ENCODE measurements around the gene IL17F.
A peak's percentile ranks its signal among the peaks of the same experiment; 100 is the strongest.

Gene IL17F

GRCh38 chr6:52244400-52244799, at the start of gene IL17F:
Gene IL17F (minus strand): TSS chr6:52244500. CDS start chr6:52244429, 71 bp downstream.
- no peaks in the 10 kb centered on the region for H3K4me1 ChIP-seq (ENCODE audit: control insufficient read depth, insufficient read depth, low read length)
- no peak within 1 kb of the TSS for H3K27ac ChIP-seq (ENCODE audit: low read depth, low read length)
- no peak within 1 kb of the TSS for H3K9ac ChIP-seq (ENCODE audit: low read length)
- no peaks in the 10 kb centered on the region for H3K9me3 ChIP-seq (ENCODE audit: control insufficient read depth, insufficient read depth, low read depth, low read length)
- H3K36me3 ChIP-seq (ENCODE audit: control insufficient read depth, insufficient read depth, low read length): no peaks in the 10 kb centered on the region
- no peaks in the 10 kb centered on the region for H3K27me3 ChIP-seq (ENCODE audit: control insufficient read depth, insufficient read depth, low read length)
- H3K4me3 ChIP-seq (ENCODE audit: low read depth, low read length): no peak within 1 kb of the TSS

GRCh38 chr6:52293067-52293466, 48.8 kb upstream of the IL17F start:
- Histone ChIP-seq H3K9me3 (ENCODE audit: control insufficient read depth, insufficient read depth, low read depth, low read length) (peaks cover 9% of the 10 kb centered on the region), H3K36me3 (ENCODE audit: control insufficient read depth, insufficient read depth, low read length) (no peaks in the 10 kb centered on the region), H3K27ac (ENCODE audit: low read depth, low read length) (no peak overlapping the region), H3K4me3 (ENCODE audit: low read depth, low read length) (no peak overlapping the region), H3K4me1 (ENCODE audit: control insufficient read depth, insufficient read depth, low read length) (no peaks in the 10 kb centered on the region), H3K9ac (ENCODE audit: low read length) (no peak overlapping the region), H3K27me3 (ENCODE audit: control insufficient read depth, insufficient read depth, low read length) (no peaks in the 10 kb centered on the region)

- H3K4me3 ChIP-seq (ENCODE audit: low read depth, low read length): no peak overlapping the region
- no peaks in the 10 kb centered on the region for H3K36me3 ChIP-seq (ENCODE audit: control insufficient read depth, insufficient read depth, low read length)
- 0 out of 2 replicates have a peak, but pooled peaks cover 7% of the 10 kb centered on the region for H3K4me1 ChIP-seq (ENCODE audit: control insufficient read depth, insufficient read depth, low read length)
- H3K9ac ChIP-seq (ENCODE audit: low read length): no peak overlapping the region
- no peaks in the 10 kb centered on the region for H3K9me3 ChIP-seq (ENCODE audit: control insufficient read depth, insufficient read depth, low read depth, low read length)
- no peaks in the 10 kb centered on the region for H3K27me3 ChIP-seq (ENCODE audit: control insufficient read depth, insufficient read depth, low read length)
- no peak overlapping the region for H3K27ac ChIP-seq (ENCODE audit: low read depth, low read length)
Measured at GRCh38 chr6:52288841-52289240, 44.5 kb upstream of the IL17F start.

GRCh38 chr6:52288216-52288615, 43.9 kb upstream of the IL17F start:
- Histone ChIP-seq H3K27ac (ENCODE audit: low read depth, low read length) (no peak overlapping the region), H3K4me1 (ENCODE audit: control insufficient read depth, insufficient read depth, low read length) (peaks cover 11% of the 10 kb centered on the region; the same call in 1 of the 2 replicates), H3K9me3 (ENCODE audit: control insufficient read depth, insufficient read depth, low read depth, low read length) (no peaks in the 10 kb centered on the region)

DNA sequence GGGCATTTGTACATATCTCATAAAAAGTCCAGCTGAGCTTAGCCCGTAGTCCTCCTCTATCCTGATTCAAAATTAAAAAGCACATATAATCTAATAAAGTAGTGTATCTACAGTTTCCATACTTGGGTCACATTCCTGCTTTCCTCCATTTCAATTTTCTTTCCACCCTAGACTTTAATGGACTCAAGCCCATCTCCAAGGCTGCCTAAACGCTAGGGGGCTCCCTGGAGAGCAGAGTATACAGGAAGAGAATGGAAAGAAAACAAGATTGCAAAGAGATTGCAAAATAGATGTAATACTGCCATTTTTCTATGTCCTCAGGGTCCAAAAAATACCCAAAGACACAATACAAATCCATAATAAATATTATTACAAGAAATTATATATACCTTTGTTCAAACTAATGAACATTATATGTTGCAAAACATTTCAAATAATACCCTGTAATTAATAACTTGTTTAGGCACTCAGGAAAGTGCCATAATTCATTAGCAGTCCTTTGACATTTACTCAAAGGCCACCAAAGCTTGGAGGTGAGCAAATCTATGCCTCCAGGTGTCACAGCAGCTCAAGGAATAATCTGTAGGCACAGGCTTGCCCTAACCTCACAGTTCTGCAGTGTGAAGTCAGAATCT, 42.6 kb upstream of the IL17F start:
- H3K9ac ChIP-seq (ENCODE audit: low read length): no peak overlapping the region
- H3K36me3 ChIP-seq (ENCODE audit: control insufficient read depth, insufficient read depth, low read length): peaks cover 17% of the 10 kb centered on the region
- H3K27me3 ChIP-seq (ENCODE audit: control insufficient read depth, insufficient read depth, low read length): no peaks in the 10 kb centered on the region
- H3K4me1 ChIP-seq (ENCODE audit: control insufficient read depth, insufficient read depth, low read length): peaks cover 13% of the 10 kb centered on the region; the same call in 1 of the 2 replicates
- no peak overlapping the region for H3K4me3 ChIP-seq (ENCODE audit: low read depth, low read length)
- H3K27ac ChIP-seq (ENCODE audit: low read depth, low read length): no peak overlapping the region
- no peaks in the 10 kb centered on the region for H3K9me3 ChIP-seq (ENCODE audit: control insufficient read depth, insufficient read depth, low read depth, low read length)

More at GRCh38 chr6:52288216-52288615, 43.9 kb upstream of the IL17F start:
- peaks cover 4% of the 10 kb centered on the region for H3K36me3 ChIP-seq (ENCODE audit: control insufficient read depth, insufficient read depth, low read length)
- no peaks in the 10 kb centered on the region for H3K27me3 ChIP-seq (ENCODE audit: control insufficient read depth, insufficient read depth, low read length)
- H3K4me3 ChIP-seq (ENCODE audit: low read depth, low read length): no peak overlapping the region
- H3K9ac ChIP-seq (ENCODE audit: low read length): no peak overlapping the region

DNA sequence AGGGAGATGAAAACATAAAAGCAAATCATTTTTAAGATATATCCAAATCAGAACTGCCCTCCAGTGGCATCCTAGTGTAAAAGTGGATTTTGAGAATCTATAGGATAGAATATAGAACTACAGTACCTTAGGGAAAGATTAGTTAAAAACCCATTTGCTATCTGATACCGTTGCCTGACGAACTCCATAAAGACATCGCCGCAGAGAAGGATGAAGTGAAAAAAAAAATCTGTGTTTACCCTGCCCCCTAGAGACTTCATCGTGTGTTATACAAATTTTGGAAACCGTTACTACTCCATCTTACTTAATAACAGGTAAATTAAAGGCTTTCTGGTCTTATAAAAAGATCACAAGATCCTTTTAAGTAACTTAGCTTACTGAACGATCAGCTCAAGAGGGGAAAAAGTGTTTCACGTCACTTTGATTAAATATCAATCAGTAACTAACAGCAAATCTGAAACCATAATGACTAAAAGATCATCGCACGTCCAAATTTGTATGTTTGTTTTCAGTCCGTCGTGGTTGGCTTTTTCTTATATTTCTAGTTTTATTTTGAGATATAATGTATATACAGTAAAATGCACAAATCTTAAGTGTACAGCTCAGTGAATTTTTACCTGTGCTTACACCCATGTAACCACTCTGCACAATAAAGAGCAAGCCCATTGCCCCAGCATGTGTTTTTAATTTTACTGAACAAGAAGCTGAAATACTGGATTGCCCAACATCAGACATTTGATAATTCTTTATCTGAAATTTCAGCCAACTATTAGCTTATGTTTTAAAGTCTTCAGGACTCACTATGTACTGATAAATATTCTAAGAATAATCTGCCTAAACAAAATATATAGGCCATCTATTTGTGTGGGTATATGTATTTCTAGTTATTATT, 41.1 kb upstream of the IL17F start:
- H3K4me1 ChIP-seq (ENCODE audit: control insufficient read depth, insufficient read depth, low read length): peaks cover 13% of the 10 kb centered on the region; the same call in 1 of the 2 replicates
- no peaks in the 10 kb centered on the region for H3K9me3 ChIP-seq (ENCODE audit: control insufficient read depth, insufficient read depth, low read depth, low read length)
- peak overlapping the region; percentile 62 for H3K9ac ChIP-seq (ENCODE audit: low read length)
- H3K4me3 ChIP-seq (ENCODE audit: low read depth, low read length): peak overlapping the region; percentile 91
- H3K27ac ChIP-seq (ENCODE audit: low read depth, low read length): no peak overlapping the region
- no peaks in the 10 kb centered on the region for H3K27me3 ChIP-seq (ENCODE audit: control insufficient read depth, insufficient read depth, low read length)
- H3K36me3 ChIP-seq (ENCODE audit: control insufficient read depth, insufficient read depth, low read length): peaks cover 32% of the 10 kb centered on the region

DNA sequence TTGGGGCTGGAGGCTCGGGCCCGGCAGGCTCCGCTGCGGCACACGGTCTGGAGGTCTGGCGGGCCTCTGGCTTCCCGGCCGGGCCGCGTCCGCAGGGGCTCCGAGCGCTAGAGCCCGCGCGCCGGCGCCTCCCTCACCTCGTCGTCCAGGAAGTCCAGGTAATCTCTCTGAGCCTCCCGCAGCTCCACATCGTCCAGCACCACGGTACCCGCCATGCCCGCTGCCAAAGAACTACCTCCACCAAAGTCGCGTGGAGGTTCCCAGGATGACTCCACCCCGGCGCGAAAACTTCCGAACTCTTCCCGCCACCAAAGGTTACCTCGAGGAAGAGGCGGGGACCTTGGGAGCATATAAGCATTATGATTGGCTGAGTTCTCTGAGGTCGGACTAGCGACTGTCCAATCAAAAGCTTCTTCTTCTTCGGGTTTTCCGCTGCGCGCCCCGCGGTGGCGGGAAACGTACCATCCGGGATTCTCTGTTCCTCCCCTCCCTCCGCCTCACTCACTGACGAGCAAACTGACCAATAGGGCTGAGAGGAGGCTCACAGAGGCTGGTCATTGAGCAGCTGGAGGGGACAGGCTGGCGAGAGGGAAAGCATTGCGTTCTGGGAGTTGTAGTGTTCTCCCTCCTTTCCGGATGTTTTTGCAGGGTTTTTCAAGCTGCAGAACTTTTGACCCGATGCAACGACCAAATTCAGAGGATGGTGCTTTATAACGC, 40.3 kb upstream of the IL17F start, which contains the start of gene MCM3:
Gene MCM3 (minus strand): TSS at position 283 of the 717 bp plus-strand sequence. CDS start 68 bp downstream, at position 215.
- peak within 1 kb of the TSS; percentile 99 for H3K9ac ChIP-seq (ENCODE audit: low read length)
- H3K4me1 ChIP-seq (ENCODE audit: control insufficient read depth, insufficient read depth, low read length): peaks cover 13% of the 10 kb centered on the region; the same call in 1 of the 2 replicates
- H3K27me3 ChIP-seq (ENCODE audit: control insufficient read depth, insufficient read depth, low read length): no peaks in the 10 kb centered on the region
- H3K27ac ChIP-seq (ENCODE audit: low read depth, low read length): peak within 1 kb of the TSS; percentile 95
- H3K9me3 ChIP-seq (ENCODE audit: control insufficient read depth, insufficient read depth, low read depth, low read length): no peaks in the 10 kb centered on the region
- peak within 1 kb of the TSS; percentile 91 for H3K4me3 ChIP-seq (ENCODE audit: low read depth, low read length)
- H3K36me3 ChIP-seq (ENCODE audit: control insufficient read depth, insufficient read depth, low read length): peaks cover 40% of the 10 kb centered on the region

GRCh38 chr6:52284131-52284459, 39.8 kb upstream of the IL17F start:
- peaks cover 13% of the 10 kb centered on the region; the same call in 1 of the 2 replicates for H3K4me1 ChIP-seq (ENCODE audit: control insufficient read depth, insufficient read depth, low read length)

GRCh38 chr6:52283111-52283510, 38.8 kb upstream of the IL17F start:
- Histone ChIP-seq H3K4me3 (ENCODE audit: low read depth, low read length) (peak overlapping the region; percentile 91), H3K4me1 (ENCODE audit: control insufficient read depth, insufficient read depth, low read length) (peaks cover 13% of the 10 kb centered on the region; the same call in 1 of the 2 replicates), H3K9me3 (ENCODE audit: control insufficient read depth, insufficient read depth, low read depth, low read length) (no peaks in the 10 kb centered on the region), H3K27ac (ENCODE audit: low read depth, low read length) (no peak overlapping the region), H3K9ac (ENCODE audit: low read length) (peak overlapping the region; percentile 99), H3K36me3 (ENCODE audit: control insufficient read depth, insufficient read depth, low read length) (peaks cover 55% of the 10 kb centered on the region), H3K27me3 (ENCODE audit: control insufficient read depth, insufficient read depth, low read length) (no peaks in the 10 kb centered on the region)

More at GRCh38 chr6:52284131-52284459, 39.8 kb upstream of the IL17F start:
- H3K4me3 ChIP-seq (ENCODE audit: low read depth, low read length): peak overlapping the region; percentile 91
- H3K9me3 ChIP-seq (ENCODE audit: control insufficient read depth, insufficient read depth, low read depth, low read length): no peaks in the 10 kb centered on the region
- peaks cover 46% of the 10 kb centered on the region for H3K36me3 ChIP-seq (ENCODE audit: control insufficient read depth, insufficient read depth, low read length)
- H3K9ac ChIP-seq (ENCODE audit: low read length): peak overlapping the region; percentile 99
- no peaks in the 10 kb centered on the region for H3K27me3 ChIP-seq (ENCODE audit: control insufficient read depth, insufficient read depth, low read length)
- peak overlapping the region; percentile 95 for H3K27ac ChIP-seq (ENCODE audit: low read depth, low read length)

DNA sequence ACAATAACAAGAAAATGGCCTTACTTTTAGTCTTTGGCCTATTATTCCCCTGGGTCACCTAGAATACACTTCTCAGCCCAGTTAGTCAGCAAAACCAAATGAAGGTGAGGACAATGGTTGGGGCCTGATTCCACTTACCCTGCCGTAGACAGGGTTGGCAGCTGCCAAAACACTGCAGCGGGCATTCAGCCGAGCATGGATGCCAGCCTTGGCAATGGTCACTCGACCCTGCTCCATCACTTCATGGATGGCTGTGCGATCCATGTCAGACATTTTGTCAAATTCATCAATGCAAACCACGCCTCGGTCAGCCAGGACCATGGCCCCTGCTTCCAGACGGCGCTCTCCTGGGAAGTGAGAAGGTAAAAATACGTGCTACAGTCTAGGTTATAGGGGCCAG, 31.8 kb upstream of the IL17F start:
- Histone ChIP-seq H3K4me1 (ENCODE audit: control insufficient read depth, insufficient read depth, low read length) (no peaks in the 10 kb centered on the region), H3K9me3 (ENCODE audit: control insufficient read depth, insufficient read depth, low read depth, low read length) (no peaks in the 10 kb centered on the region), H3K9ac (ENCODE audit: low read length) (no peak overlapping the region), H3K27me3 (ENCODE audit: control insufficient read depth, insufficient read depth, low read length) (no peaks in the 10 kb centered on the region), H3K4me3 (ENCODE audit: low read depth, low read length) (no peak overlapping the region), H3K27ac (ENCODE audit: low read depth, low read length) (no peak overlapping the region), H3K36me3 (ENCODE audit: control insufficient read depth, insufficient read depth, low read length) (peaks cover 100% of the 10 kb centered on the region)

Data from HUES6 (cell line).